HG03060 (cell line): ENCODE data around the gene FYTTD1.

Experiments used
- ATAC-seq: cut with Tn5 transposase; IDR thresholded peaks from one replicate; pipeline ENCODE4 v1.9.1; 2021; ENCODE audit warnings: low read depth, moderate number of reproducible peaks; ENCODE audit not compliant: unreplicated experiment

FYTTD1 gene

DNA sequence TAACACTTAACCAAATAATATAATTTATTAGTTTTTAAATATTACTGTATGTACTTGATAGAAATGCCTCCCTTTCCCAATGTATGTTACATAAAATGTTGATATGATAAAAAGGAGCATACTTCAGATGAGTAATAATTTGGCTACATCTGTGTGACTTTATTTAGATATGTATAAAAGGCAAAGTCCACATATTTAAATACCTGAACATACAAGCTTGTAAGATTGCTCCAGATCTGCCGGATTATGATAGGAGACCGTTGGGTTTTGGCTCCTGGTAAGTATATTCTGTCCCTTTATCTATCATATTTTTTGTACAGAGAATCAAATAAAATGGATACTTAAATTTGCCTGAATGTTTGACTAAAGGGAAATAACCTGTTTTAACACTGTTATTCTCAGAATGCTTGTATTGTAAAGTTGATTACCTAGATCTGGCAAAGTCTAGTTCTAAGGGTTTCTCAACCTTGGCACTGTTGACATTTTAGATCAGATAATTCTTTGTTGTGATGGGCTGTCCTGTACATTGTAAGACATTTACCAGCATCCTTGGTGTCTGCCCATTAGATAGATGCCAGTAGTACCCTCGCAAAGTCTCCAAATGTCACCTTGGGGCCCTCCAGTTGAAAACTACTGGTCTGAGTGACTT, 79.8 kb downstream of the FYTTD1 start:
- no peak for ATAC-seq

DNA sequence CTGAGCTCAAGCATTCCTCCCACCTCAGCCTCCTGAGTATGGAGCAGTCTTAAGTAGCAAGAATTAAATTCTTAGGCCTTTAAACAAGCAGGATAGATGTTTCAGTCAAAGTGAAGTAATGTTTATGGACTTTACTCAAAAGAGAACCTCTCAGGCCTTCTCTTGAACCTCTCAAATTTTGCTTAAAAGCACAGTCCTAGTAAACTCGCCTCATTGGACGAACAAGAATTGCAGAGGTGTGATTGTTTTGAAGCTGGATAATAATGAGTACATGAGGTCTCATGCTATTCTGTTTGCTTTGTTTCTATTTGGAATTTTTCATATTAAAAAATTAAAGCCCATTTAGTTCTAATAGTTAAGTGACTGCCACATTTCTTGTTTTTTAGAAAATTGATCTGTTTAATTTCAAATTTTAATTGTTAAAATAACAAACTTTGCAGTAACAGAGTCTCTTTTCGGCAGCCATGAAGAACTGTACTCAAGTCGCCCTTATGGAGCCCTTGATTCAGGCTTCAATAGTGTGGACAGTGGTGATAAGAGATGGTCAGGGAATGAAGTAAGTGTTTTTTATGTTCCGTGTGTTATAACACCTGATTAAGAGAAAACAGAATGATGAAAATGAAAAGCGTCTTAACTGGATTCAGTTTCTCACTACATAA, 80.8 kb downstream of the FYTTD1 start:
- ATAC-seq, result no peak

DNA sequence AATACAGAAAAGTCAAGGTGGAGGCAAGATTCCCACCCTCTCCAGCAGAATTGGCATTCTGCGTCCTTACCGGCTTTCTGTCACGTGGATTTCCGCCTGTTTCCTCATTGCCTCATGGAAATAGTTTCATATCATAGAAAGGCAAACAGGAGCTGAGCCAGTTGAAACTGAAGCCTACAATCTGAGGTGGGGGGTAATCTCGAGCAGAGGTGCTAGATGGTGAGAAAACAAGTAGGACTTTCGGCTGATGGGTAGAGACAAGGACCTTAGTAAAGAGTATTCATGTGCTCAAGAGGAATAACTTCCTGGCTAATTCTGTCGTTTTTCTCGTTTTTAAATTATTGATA, 81.3 kb downstream of the FYTTD1 start:
- no peak for ATAC-seq

DNA sequence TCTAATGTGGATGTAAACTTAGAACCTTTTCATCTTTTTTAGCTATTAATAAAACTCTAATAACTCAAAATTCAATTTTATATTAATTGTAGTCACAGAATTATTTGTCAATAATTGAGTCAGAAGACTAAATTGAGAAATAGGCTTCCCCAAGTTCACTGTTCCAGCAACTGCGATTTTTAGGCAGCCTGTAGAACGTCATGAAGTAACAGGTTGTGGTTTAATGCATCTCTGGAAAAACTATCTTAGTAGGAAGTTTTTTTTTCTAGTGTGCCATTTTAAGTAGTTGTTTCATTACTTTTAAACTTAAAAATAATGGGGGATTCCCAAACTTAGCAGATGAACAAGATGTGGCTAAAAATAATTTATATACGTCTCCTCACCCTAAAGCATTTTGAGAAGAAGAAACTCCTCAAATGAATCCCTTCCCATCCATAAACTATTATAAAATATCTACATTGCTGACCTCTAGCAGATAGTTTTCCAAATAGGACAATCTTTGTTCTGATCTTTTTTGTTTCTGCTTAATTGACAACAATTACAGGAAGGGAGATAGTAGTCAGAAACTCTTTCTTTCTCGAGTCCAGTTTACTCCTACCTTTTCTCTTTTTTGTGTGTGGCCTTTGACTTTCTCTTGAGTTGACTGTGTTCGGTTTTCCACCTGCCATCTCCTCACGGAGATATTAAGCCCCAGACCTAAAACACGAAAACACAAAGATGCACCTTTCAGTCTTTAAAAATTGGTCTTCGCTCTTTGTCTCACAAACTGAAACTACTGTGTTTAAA, 84.4 kb downstream of the FYTTD1 start:
- no peak for ATAC-seq

DNA sequence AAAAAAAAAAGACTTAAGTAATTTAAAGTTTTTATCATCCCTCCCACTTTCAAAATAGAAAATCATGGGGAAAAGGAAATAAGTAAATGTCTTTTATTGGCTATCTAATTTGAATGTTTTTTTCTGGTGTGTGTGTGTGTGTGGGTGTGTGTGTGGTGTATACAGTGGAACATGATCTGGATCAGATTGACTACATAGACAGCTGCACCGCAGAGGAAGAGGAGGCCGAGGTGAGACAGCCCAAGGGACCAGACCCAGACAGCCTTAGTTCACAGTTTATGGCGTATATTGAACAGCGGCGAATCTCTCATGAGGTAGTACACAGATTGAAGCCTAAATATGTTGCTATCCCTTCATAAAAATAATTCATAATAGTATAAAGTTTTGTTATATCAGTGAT, 85.8 kb downstream of the FYTTD1 start:
- ATAC-seq, result no peak

DNA sequence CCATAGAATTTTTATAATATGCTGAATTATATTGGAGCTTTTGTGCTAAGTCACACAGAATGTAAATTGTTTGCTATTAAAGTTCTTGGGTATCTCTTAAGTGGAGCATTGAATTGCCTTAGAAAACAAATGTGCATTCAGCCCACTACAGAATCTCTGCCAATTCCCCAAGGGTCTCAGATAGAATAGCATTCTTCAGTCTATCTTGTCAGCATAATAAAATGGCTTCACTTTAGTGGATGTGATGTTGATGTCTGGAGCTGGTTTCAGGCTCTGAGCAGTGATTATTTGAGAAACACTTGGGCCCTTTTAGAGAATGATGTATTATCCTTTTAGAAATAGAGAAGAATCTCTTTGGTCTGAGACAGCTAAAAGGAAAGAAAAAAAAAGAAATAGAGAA, 86.6 kb downstream of the FYTTD1 start:
- ATAC-seq, result no peak
